HS-5 (cell line): Measurements from ENCODE around the gene KCNS1.

Source experiments
- DNase-seq: peaks from one replicate; pipeline ENCODE4 v3.0.0-alpha.2; 2012; ENCODE audit warnings: low read depth

KCNS1 gene

GRCh38 chr20:45049438-45049837 is 51.5 kb downstream of the KCNS1 start:
- DNase-seq = no peak

- DNase-seq = no peak
Measured at GRCh38 chr20:45047581-45048119, 53.3 kb downstream of the KCNS1 start.

- no peak for DNase-seq
Measured at GRCh38 chr20:45044601-45045000, 56.3 kb downstream of the KCNS1 start.

GRCh38 chr20:45044084-45044573 is 56.8 kb downstream of the KCNS1 start:
- DNase-seq = peak; percentile 79

GRCh38 chr20:45042978-45043377 is 57.9 kb downstream of the KCNS1 start:
- DNase-seq = no peak
